Measurements from ENCODE around the gene ZNF770.

Gene ZNF770

GRCh38 chr15:34986326-34986725, 1.8 kb downstream of the ZNF770 start:
- Mint-ChIP-seq H3K27me3 (ENCODE audit: low read depth, poor library complexity) (peaks cover 12% of the 10 kb centered on the region), H3K4me3 (peak overlapping the region; percentile 98), H3K27ac (peak overlapping the region; percentile 95), H3K9me3 (no peaks in the 10 kb centered on the region), H3K4me1 (peaks cover 34% of the 10 kb centered on the region), H3K36me3 (ENCODE audit: low read depth) (peaks cover 24% of the 10 kb centered on the region)
- TF ChIP-seq CTCF (IDR thresholded peaks at IDR 0.05): no peak
- DNase-seq: no peak

- Mint-ChIP-seq H3K27me3 (ENCODE audit: low read depth, poor library complexity) (peaks cover 4% of the 10 kb centered on the region), H3K4me3 (peak overlapping the region; percentile 70), H3K4me1 (peaks cover 31% of the 10 kb centered on the region), H3K27ac (peak overlapping the region; percentile 61), H3K36me3 (ENCODE audit: low read depth) (peaks cover 27% of the 10 kb centered on the region), H3K9me3 (no peaks in the 10 kb centered on the region)
- TF ChIP-seq CTCF (IDR thresholded peaks at IDR 0.05): no peak
- DNase-seq: no peak
Observed at GRCh38 chr15:34984889-34985630, 3.0 kb downstream of the ZNF770 start.

- DNase-seq: no peak
- H3K27me3 Mint-ChIP-seq (ENCODE audit: low read depth, poor library complexity): no peaks in the 10 kb centered on the region
- H3K36me3 Mint-ChIP-seq (ENCODE audit: low read depth): peaks cover 17% of the 10 kb centered on the region
- no peaks in the 10 kb centered on the region for H3K9me3 Mint-ChIP-seq
- H3K4me3 Mint-ChIP-seq: no peak overlapping the region
- H3K27ac Mint-ChIP-seq: no peak overlapping the region
- no peaks in the 10 kb centered on the region for H3K4me1 Mint-ChIP-seq
- TF ChIP-seq CTCF (IDR thresholded peaks at IDR 0.05): no peak
Observed at GRCh38 chr15:34976743-34977142, 11.3 kb downstream of the ZNF770 start.

GRCh38 chr15:34976073-34976472, 12.0 kb downstream of the ZNF770 start:
- Mint-ChIP-seq H3K4me1 (no peaks in the 10 kb centered on the region), H3K27me3 (ENCODE audit: low read depth, poor library complexity) (no peaks in the 10 kb centered on the region), H3K4me3 (no peak overlapping the region), H3K9me3 (no peaks in the 10 kb centered on the region), H3K27ac (no peak overlapping the region), H3K36me3 (ENCODE audit: low read depth) (peaks cover 10% of the 10 kb centered on the region)
- no peak for TF ChIP-seq CTCF (IDR thresholded peaks at IDR 0.05)
- no peak for DNase-seq

- H3K27ac Mint-ChIP-seq: no peak overlapping the region
- DNase-seq: no peak
Observed at GRCh38 chr15:34973512-34973911, 14.6 kb downstream of the ZNF770 start.

More at GRCh38 chr15:34973512-34973911, 14.6 kb downstream of the ZNF770 start:
- Mint-ChIP-seq H3K9me3 (no peaks in the 10 kb centered on the region), H3K36me3 (ENCODE audit: low read depth) (peaks cover 9% of the 10 kb centered on the region), H3K27me3 (ENCODE audit: low read depth, poor library complexity) (no peaks in the 10 kb centered on the region), H3K4me3 (no peak overlapping the region), H3K4me1 (peaks cover 13% of the 10 kb centered on the region)
- no peak for TF ChIP-seq CTCF (IDR thresholded peaks at IDR 0.05)
